HEK293T (cell line): ENCODE results near the gene PRIMA1.

ENCODE experiments used
- CTCF ChIA-PET: fragments of 350-600 bp; formaldehyde crosslinking; extraction: SDS; loops from one replicate; lab custom pipeline; 2021; ENCODE audit warnings: antibody characterized with exemption, inconsistent platforms; lab: Yijun Ruan, JAX
- POLR2A ChIA-PET: fragments of 350-600 bp; formaldehyde crosslinking; extraction: SDS; loops from one replicate; lab custom pipeline; 2020; ENCODE audit warnings: antibody characterized with exemption, inconsistent platforms; lab: Yijun Ruan, JAX
- DNase-seq: peaks from one replicate; pipeline ENCODE4 v3.0.0; 2012; ENCODE audit warnings: mixed read lengths; ENCODE audit errors: extremely low spot score
- ARNT ChIP-seq: fragments of 450-650 bp; IDR thresholded peaks from 2 replicates; pipeline ENCODE4 v1.6.1; 2017; ENCODE audit warnings: mild to moderate bottlenecking
- BHLHE40 ChIP-seq: fragments of 450-650 bp; IDR thresholded peaks from 2 replicates; pipeline ENCODE4 v1.6.1; 2016; ENCODE audit warnings: mild to moderate bottlenecking, moderate library complexity, borderline replicate concordance
- CTBP1 ChIP-seq: fragments of 450-650 bp; IDR thresholded peaks from 2 replicates; pipeline ENCODE4 v1.6.1; 2016; ENCODE audit warnings: borderline replicate concordance
- ELF4 ChIP-seq: fragments of 450-650 bp; IDR thresholded peaks from 2 replicates; pipeline ENCODE4 v1.6.1; 2017; ENCODE audit warnings: antibody characterized with exemption
- FOXA1 ChIP-seq: fragments of 450-650 bp; IDR thresholded peaks from 2 replicates; pipeline ENCODE4 v1.6.1; 2016; ENCODE audit warnings: mild to moderate bottlenecking
- FOXK2 ChIP-seq: fragments of 450-650 bp; IDR thresholded peaks from 2 replicates; pipeline ENCODE4 v1.6.1; 2016; ENCODE audit warnings: mild to moderate bottlenecking
- FOXM1 ChIP-seq: fragments of 450-650 bp; IDR thresholded peaks from 2 replicates; pipeline ENCODE4 v1.6.1; 2017; ENCODE audit warnings: mild to moderate bottlenecking, borderline replicate concordance
- HDGF ChIP-seq: fragments of 450-650 bp; IDR thresholded peaks from 2 replicates; pipeline ENCODE4 v1.6.1; 2017; ENCODE audit warnings: antibody characterized with exemption, borderline replicate concordance
- L3MBTL2 ChIP-seq: fragments of 450-650 bp; conservative IDR thresholded peaks from 2 replicates; pipeline ENCODE4 v1.6.1; 2016; ENCODE audit warnings: mild to moderate bottlenecking
- LEF1 ChIP-seq: fragments of 450-650 bp; IDR thresholded peaks from 2 replicates; pipeline ENCODE4 v1.6.1; 2017; ENCODE audit warnings: mild to moderate bottlenecking, borderline replicate concordance
- NFRKB ChIP-seq: fragments of 450-650 bp; IDR thresholded peaks from 2 replicates; pipeline ENCODE4 v1.6.1; 2016; ENCODE audit warnings: mild to moderate bottlenecking, moderate library complexity
- SP1 ChIP-seq: fragments of 450-650 bp; IDR thresholded peaks from 2 replicates; pipeline ENCODE4 v1.6.1; 2017
- SUZ12 ChIP-seq: fragments of 450-650 bp; IDR thresholded peaks from 2 replicates; pipeline ENCODE4 v1.6.1; 2016; ENCODE audit warnings: mild to moderate bottlenecking
- TARDBP ChIP-seq: fragments of 450-650 bp; IDR thresholded peaks from 2 replicates; pipeline ENCODE4 v1.6.1; 2016
- ZNF384 ChIP-seq: fragments of 450-650 bp; IDR thresholded peaks from 2 replicates; pipeline ENCODE4 v1.6.1; 2016
- TF ChIP-seq, protein P1 (sequence below): fragments of 450-650 bp; IDR thresholded peaks from 2 replicates; pipeline ENCODE4 v1.6.1; 2016

PRIMA1 gene

DNA sequence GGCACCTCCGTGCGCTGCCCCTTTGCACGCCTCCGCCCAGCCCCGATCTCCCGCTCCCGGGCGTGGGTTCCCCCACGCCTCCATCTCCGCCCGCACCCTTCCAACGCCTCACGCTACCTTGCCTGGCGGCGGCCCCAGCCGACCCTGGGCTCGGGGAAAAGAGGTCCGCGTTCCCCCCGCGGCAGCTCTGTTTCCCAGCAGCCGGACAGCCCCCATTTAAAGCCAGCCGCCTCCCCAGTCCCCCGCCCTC lies at the start of gene PRIMA1:
TSS of gene PRIMA1 (minus strand) at position 193 of the 250 bp plus-strand sequence. CDS start 767 bp downstream, outside the sequence.
- ChIA-PET CTCF (no interaction called here), POLR2A (interaction anchor here (0.5 kb wide), 1 partner anchor 15 kb away, joined by 3 read pairs; no protein-coding TSS in a partner anchor)
- no peak for TF ChIP-seq TARDBP
- TF ChIP-seq FOXM1 = no peak
- no peak for TF ChIP-seq CTBP1
- TF ChIP-seq ELF4 = no peak
- DNase-seq = no peak

- no peak for DNase-seq
- TF ChIP-seq CTBP1 (no peak), NFRKB (no peak), BHLHE40 (no peak), FOXM1 (no peak), LEF1 (no peak), TARDBP (no peak), ELF4 (no peak), SUZ12 (no peak), L3MBTL2 (no peak)
- ChIA-PET CTCF (no interaction called here), POLR2A (no interaction called here)
Observed at GRCh38 chr14:93834699-93835371, 46.5 kb upstream of the PRIMA1 start.

- ChIA-PET CTCF (no interaction called here), POLR2A (no interaction called here)
- no peak for DNase-seq
- TF ChIP-seq HDGF (no peak), L3MBTL2 (no peak), FOXA1 (no peak), TARDBP (no peak), ARNT (no peak)
Observed at GRCh38 chr14:93832665-93833064, 44.4 kb upstream of the PRIMA1 start.

GRCh38 chr14:93832081-93832480 lies 43.8 kb upstream of the PRIMA1 start:
- ChIA-PET CTCF (no interaction called here), POLR2A (no interaction called here)
- no peak for DNase-seq
- TF ChIP-seq BHLHE40 = no peak
- TF ChIP-seq ZNF384 = no peak
- TF ChIP-seq, protein P1, sequence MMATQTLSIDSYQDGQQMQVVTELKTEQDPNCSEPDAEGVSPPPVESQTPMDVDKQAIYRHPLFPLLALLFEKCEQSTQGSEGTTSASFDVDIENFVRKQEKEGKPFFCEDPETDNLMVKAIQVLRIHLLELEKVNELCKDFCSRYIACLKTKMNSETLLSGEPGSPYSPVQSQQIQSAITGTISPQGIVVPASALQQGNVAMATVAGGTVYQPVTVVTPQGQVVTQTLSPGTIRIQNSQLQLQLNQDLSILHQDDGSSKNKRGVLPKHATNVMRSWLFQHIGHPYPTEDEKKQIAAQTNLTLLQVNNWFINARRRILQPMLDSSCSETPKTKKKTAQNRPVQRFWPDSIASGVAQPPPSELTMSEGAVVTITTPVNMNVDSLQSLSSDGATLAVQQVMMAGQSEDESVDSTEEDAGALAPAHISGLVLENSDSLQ = no peak
- no peak for TF ChIP-seq TARDBP
- no peak for TF ChIP-seq L3MBTL2
- TF ChIP-seq LEF1 = no peak
- TF ChIP-seq ARNT = no peak

DNA sequence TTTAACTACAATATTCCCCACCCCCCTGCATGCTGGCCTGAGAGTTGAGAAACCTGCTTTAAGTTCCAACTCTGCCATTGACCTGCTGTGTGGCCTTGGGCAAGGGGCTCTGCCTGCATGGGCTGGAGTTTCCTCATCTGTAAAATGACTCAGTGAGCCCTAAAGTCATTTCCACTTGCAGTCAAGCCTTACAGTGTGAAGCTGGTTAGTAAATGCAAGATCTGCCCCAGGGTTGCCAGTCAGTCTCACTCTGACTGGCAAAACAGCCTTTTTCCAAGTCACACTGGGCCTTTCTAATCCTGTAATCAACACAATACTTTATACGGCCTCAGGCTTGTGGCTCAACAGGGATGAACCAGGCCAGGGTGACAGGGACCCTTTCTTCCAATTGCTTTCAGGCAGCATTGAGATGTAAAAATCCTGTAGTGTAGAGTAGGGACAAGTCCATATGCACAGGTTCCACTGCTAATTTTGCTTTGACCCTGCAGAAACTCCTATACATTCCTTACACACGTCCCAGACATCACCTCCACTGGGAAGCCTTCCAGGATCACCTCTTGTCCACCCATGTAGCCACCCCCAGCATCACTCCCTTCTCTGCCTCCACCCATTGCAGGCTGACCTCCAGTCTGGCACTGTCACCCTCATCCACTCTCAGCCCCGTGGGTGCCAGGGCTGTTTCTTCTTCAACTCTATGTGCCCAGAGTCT lies 42.6 kb upstream of the PRIMA1 start:
- ChIA-PET POLR2A (no interaction called here), CTCF (no interaction called here)
- TF ChIP-seq ZNF384 = no peak
- no peak for TF ChIP-seq BHLHE40
- no peak for TF ChIP-seq ARNT
- no peak for TF ChIP-seq L3MBTL2
- no peak for TF ChIP-seq SUZ12
- no peak for TF ChIP-seq CTBP1
- no peak for TF ChIP-seq FOXM1
- TF ChIP-seq SP1 = no peak
- TF ChIP-seq LEF1 = no peak
- TF ChIP-seq ELF4 = no peak
- no peak for TF ChIP-seq FOXK2
- no peak for DNase-seq

DNA sequence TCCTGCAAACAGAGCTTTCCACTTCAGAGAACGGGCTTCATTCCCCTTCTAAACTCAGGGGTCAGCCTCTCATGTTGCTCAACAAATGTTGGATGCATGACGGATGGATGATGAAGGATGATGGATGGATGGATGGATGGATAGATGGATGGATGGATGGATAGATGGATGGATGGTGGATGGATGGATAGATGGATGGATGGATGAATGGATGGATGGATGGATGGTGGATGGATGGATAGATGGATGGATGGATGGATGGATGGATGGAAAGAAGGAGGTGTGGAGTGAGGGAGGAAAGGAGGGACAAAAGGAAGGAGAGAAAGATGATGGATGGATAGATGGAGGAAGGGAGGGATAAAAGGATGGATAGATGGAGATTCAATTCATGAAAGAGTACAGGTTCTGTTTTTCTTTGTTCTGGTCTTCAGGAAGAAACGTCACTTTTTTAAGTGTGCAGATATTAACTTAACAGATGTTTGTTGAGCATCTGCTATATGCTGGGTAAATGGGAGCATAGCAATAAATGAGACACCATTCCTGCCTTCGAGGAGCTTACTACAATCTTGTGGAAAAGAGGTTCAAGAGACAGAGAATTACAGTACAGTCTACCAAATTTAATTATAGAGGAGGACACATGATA lies 41.7 kb upstream of the PRIMA1 start:
- DNase-seq = no peak
- POLR2A ChIA-PET = no interaction called here
- CTCF ChIA-PET = no interaction called here
- TF ChIP-seq, protein P1 = no peak
- TF ChIP-seq SP1 (no peak), NFRKB (no peak), L3MBTL2 (no peak), HDGF (no peak), TARDBP (no peak), FOXK2 (no peak), FOXM1 (no peak), ELF4 (no peak), LEF1 (no peak)

DNA sequence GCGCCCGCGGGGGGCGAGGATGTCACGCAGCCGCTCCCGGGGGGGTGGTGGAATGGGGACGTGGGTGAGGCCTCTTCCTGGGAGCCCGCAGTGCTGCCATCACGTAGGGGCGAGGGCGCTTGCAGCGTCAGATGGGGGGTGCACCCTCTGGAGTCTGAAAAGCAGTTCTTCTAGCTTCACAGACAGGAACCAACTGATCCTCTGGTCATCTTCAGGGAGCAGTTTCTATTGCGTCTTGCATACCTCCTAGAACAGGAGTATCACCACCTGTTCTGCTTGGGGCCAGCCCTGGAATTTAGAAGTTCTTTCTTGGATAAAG lies 36.9 kb upstream of the PRIMA1 start:
- TF ChIP-seq FOXM1 (no peak), NFRKB (no peak), HDGF (no peak), L3MBTL2 (no peak), ZNF384 (no peak), SUZ12 (no peak)
- ChIA-PET CTCF (no interaction called here), POLR2A (no interaction called here)
- no peak for DNase-seq
